ENCODE results near the gene INSL3.

DNA sequence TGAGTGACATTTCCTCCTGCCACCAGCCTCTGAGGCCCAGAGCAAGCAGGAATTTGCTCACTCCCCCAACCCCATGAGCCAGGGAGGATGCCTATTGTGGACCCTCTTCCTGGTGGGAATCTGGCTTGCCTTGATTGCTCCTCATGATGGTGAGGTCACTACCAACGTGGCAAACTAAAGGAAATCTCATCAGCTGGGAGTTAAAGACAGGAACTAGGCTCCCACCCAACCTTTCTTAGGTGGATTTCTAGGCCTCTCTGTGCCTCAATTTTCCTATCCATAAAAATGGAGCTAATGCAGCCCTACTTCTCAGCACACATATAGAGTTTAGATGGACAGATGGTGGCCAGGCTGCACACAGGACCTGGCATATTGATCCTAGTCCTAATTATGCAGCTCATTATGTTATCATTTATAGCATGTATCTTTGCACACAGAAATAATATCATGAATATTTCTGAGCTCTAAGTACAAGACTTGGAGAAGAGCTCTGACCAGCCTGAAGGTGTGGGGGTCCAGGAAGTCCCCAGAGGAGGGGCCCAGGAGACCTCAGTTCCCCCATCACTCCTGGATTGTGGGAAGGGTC, 24.4 kb downstream of the INSL3 start:
- TF ChIP-seq, protein P1, sequence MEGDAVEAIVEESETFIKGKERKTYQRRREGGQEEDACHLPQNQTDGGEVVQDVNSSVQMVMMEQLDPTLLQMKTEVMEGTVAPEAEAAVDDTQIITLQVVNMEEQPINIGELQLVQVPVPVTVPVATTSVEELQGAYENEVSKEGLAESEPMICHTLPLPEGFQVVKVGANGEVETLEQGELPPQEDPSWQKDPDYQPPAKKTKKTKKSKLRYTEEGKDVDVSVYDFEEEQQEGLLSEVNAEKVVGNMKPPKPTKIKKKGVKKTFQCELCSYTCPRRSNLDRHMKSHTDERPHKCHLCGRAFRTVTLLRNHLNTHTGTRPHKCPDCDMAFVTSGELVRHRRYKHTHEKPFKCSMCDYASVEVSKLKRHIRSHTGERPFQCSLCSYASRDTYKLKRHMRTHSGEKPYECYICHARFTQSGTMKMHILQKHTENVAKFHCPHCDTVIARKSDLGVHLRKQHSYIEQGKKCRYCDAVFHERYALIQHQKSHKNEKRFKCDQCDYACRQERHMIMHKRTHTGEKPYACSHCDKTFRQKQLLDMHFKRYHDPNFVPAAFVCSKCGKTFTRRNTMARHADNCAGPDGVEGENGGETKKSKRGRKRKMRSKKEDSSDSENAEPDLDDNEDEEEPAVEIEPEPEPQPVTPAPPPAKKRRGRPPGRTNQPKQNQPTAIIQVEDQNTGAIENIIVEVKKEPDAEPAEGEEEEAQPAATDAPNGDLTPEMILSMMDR (optimal IDR thresholded peaks at IDR 0.05 in 1 of 3, IDR thresholded peaks at IDR 0.05 in 1 of 3, conservative IDR thresholded peaks at IDR 0.05 in 1 of 3; ENCODE audit: extremely low read depth in 1 of 3, insufficient read depth in 2 of 3, low read length in 3 of 3), result no peak
- TF ChIP-seq EZH2 (IDR thresholded peaks at IDR 0.05; ENCODE audit: low read length), result no peak
